GM12891 (cell line): ENCODE results near the gene CRISP1.
A peak's percentile ranks its signal among the peaks of the same experiment; 100 is the strongest.

Experiments used
- DNase-seq: peaks from one replicate; pipeline ENCODE4 v3.0.0; 2011; ENCODE audit warnings: low spot score; ENCODE audit not compliant: insufficient read length
- FAIRE-seq: peaks from 2 replicates; lab custom pipeline; 2011; peaks lifted over from hg19 to GRCh38; lab: Jason Lieb, UNC
- PAX5 ChIP-seq: IDR thresholded peaks from 2 replicates; pipeline ENCODE4 v1.6.1; 2011; ENCODE audit warnings: low read length, moderate library complexity, mild to moderate bottlenecking; ENCODE audit not compliant: insufficient read depth, severe bottlenecking
- POLR2A ChIP-seq: IDR thresholded peaks from 2 replicates; pipeline ENCODE4 v1.6.1; 2011; ENCODE audit warnings: low read depth, low read length, control low read depth
- POLR2AphosphoS5 ChIP-seq: IDR thresholded peaks from 2 replicates; pipeline ENCODE4 v1.6.1; 2011; ENCODE audit warnings: low read depth, low read length, control low read depth
- POU2F2 ChIP-seq: IDR thresholded peaks from 2 replicates; pipeline ENCODE4 v1.6.1; 2011; ENCODE audit warnings: low read depth, mild to moderate bottlenecking, control low read depth, low read length, moderate library complexity
- SPI1 ChIP-seq: IDR thresholded peaks from 2 replicates; pipeline ENCODE4 v1.6.1; 2011; ENCODE audit warnings: low read depth, low read length, control low read depth
- TAF1 ChIP-seq: IDR thresholded peaks from 2 replicates; pipeline ENCODE4 v1.6.1; 2011; ENCODE audit warnings: low read depth, low read length, control low read depth

The CRISP1 gene

GRCh38 chr6:49847014-49847413 lies 19.3 kb downstream of the CRISP1 start:
- FAIRE-seq (no peak), DNase-seq (no peak)
- TF ChIP-seq PAX5: no peak
- TF ChIP-seq TAF1: no peak
- no peak for TF ChIP-seq POLR2AphosphoS5
- no peak for TF ChIP-seq POU2F2
- TF ChIP-seq POLR2A: no peak
- no peak for TF ChIP-seq SPI1

GRCh38 chr6:49841424-49841823 lies 24.9 kb downstream of the CRISP1 start:
- TF ChIP-seq PAX5 (no peak), SPI1 (no peak), TAF1 (no peak), POU2F2 (no peak), POLR2A (no peak), POLR2AphosphoS5 (no peak)
- FAIRE-seq (no peak), DNase-seq (no peak)

GRCh38 chr6:49839957-49840356 lies 26.4 kb downstream of the CRISP1 start:
- DNase-seq: no peak
- TF ChIP-seq PAX5: no peak
- no peak for TF ChIP-seq SPI1
- FAIRE-seq: peak; percentile 9

GRCh38 chr6:49839162-49839561 lies 27.2 kb downstream of the CRISP1 start:
- DNase-seq (no peak), FAIRE-seq (no peak)
- TF ChIP-seq POU2F2: no peak
- TF ChIP-seq SPI1: no peak
- TF ChIP-seq PAX5: no peak
- TF ChIP-seq POLR2A: no peak
- TF ChIP-seq POLR2AphosphoS5: no peak
- TF ChIP-seq TAF1: no peak

GRCh38 chr6:49835140-49835539 lies 31.2 kb downstream of the CRISP1 start:
- no peak for FAIRE-seq
- no peak for DNase-seq
- TF ChIP-seq POLR2A (no peak), TAF1 (no peak), POU2F2 (no peak), SPI1 (no peak), PAX5 (no peak), POLR2AphosphoS5 (no peak)

- FAIRE-seq: no peak
- no peak for TF ChIP-seq POLR2AphosphoS5
- DNase-seq: no peak
Observed at GRCh38 chr6:49833386-49833785, 32.9 kb downstream of the CRISP1 start.

GRCh38 chr6:49826743-49827406 lies 39.5 kb downstream of the CRISP1 start:
- TF ChIP-seq PAX5: no peak
- TF ChIP-seq POLR2AphosphoS5: no peak
- no peak for TF ChIP-seq POLR2A
- TF ChIP-seq SPI1: no peak
- no peak for TF ChIP-seq TAF1
- TF ChIP-seq POU2F2: no peak
- DNase-seq (no peak), FAIRE-seq (no peak)

- TF ChIP-seq POLR2AphosphoS5: no peak
- no peak for TF ChIP-seq POLR2A
- FAIRE-seq (no peak), DNase-seq (no peak)
Observed at GRCh38 chr6:49815166-49815565, 51.2 kb downstream of the CRISP1 start.

GRCh38 chr6:49813248-49813647 lies 53.1 kb downstream of the CRISP1 start:
- no peak for FAIRE-seq
- no peak for TF ChIP-seq POLR2AphosphoS5
- TF ChIP-seq POU2F2: no peak
- TF ChIP-seq TAF1: no peak
- TF ChIP-seq PAX5: no peak
- no peak for TF ChIP-seq SPI1
- no peak for TF ChIP-seq POLR2A
- DNase-seq: no peak

GRCh38 chr6:49806145-49806544 lies 60.2 kb downstream of the CRISP1 start:
- DNase-seq (no peak), FAIRE-seq (no peak)
- TF ChIP-seq TAF1: no peak
- TF ChIP-seq POU2F2: no peak
- TF ChIP-seq POLR2A: no peak
- TF ChIP-seq SPI1: no peak
- no peak for TF ChIP-seq POLR2AphosphoS5
- no peak for TF ChIP-seq PAX5

- no peak for FAIRE-seq
- no peak for DNase-seq
- TF ChIP-seq TAF1: no peak
- TF ChIP-seq SPI1: no peak
- no peak for TF ChIP-seq POU2F2
- no peak for TF ChIP-seq PAX5
- TF ChIP-seq POLR2A: no peak
- no peak for TF ChIP-seq POLR2AphosphoS5
Observed at GRCh38 chr6:49805246-49805645, 61.1 kb downstream of the CRISP1 start.
